ENCODE measurements around the gene CNGB1. TPM values are rescaled to one million over a fixed set of nuclear protein-coding genes. Genes with fewer than 3 reads are reported as not detected.

Gene CNGB1
- polyA plus RNA-seq, 1 donor (not counting 4 experiments of a cell fraction or from before 2014, with no cell fraction given), result 0.08 TPM

DNA sequence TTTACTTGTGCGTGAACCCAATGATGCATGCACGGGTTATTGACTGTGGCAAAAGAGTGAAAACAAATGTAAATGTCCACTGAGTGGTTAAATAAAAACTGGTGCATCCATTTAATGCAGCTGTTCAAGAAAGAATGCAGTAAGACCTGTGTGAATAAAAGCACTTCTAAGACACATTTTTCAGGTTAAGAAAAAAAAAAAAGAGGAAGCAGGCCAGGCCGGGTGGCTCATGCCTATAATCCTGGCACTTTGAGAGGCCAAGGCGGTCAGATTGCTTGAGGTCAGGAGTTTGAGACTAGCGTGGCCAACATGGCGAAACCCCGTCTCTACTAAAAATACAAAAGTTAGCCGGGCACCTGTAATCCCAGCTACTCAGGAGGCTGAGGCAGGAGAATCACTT lies 11.8 kb downstream of the CNGB1 start:
- dilution Hi-C loops (cut with MboI; ENCODE audit: extremely low pct_ligation_motif_present, low sequenced_read_pairs), result no loop called here
- Histone ChIP-seq H3K4me2 (ENCODE audit: control insufficient read depth, extremely low read depth, insufficient read depth, low read depth, low read length) (no peak overlapping the region), H4K20me1 (ENCODE audit: control insufficient read depth, extremely low read depth, insufficient read depth, low read length) (no peaks in the 10 kb centered on the region), H3K4me1 (ENCODE audit: control insufficient read depth, extremely low read depth, insufficient read depth, low read length) (no peaks in the 10 kb centered on the region), H3K27me3 (ENCODE audit: control insufficient read depth, extremely low read depth, insufficient read depth, low read length) (peaks cover 10% of the 10 kb centered on the region), H3K27ac (ENCODE audit: control insufficient read depth, insufficient read depth, low read length) (no peak overlapping the region), H3K79me2 (ENCODE audit: control insufficient read depth, insufficient read depth, low read length) (no peaks in the 10 kb centered on the region), H3K4me3 (ENCODE audit: control insufficient read depth in 2 of 3, extremely low read depth in 1 of 3, insufficient read depth in 2 of 3, low read depth in 1 of 3, low read length in 3 of 3) (no peak overlapping the region), H3K9me3 (ENCODE audit: control insufficient read depth, low read depth, low read length) (no peaks in the 10 kb centered on the region), H2AFZ (ENCODE audit: control insufficient read depth, low read length) (no peak overlapping the region), H3K36me3 (ENCODE audit: control insufficient read depth in 2 of 2, extremely low read depth in 1 of 2, insufficient read depth in 2 of 2, low read length in 2 of 2) (no peaks in the 10 kb centered on the region), H3K9ac (ENCODE audit: control insufficient read depth, extremely low read depth, insufficient read depth, low read length) (no peak overlapping the region), H3K9me1 (ENCODE audit: control insufficient read depth, extremely low read depth, insufficient read depth, low read length) (no peaks in the 10 kb centered on the region)
- DNase-seq (ENCODE audit: low read depth, low spot score) (no peak), FAIRE-seq (no peak)
- TF ChIP-seq, protein P1, sequence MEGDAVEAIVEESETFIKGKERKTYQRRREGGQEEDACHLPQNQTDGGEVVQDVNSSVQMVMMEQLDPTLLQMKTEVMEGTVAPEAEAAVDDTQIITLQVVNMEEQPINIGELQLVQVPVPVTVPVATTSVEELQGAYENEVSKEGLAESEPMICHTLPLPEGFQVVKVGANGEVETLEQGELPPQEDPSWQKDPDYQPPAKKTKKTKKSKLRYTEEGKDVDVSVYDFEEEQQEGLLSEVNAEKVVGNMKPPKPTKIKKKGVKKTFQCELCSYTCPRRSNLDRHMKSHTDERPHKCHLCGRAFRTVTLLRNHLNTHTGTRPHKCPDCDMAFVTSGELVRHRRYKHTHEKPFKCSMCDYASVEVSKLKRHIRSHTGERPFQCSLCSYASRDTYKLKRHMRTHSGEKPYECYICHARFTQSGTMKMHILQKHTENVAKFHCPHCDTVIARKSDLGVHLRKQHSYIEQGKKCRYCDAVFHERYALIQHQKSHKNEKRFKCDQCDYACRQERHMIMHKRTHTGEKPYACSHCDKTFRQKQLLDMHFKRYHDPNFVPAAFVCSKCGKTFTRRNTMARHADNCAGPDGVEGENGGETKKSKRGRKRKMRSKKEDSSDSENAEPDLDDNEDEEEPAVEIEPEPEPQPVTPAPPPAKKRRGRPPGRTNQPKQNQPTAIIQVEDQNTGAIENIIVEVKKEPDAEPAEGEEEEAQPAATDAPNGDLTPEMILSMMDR (optimal IDR thresholded peaks at IDR 0.05 in 1 of 3, IDR thresholded peaks at IDR 0.05 in 1 of 3, conservative IDR thresholded peaks at IDR 0.05 in 1 of 3; ENCODE audit: extremely low read depth in 1 of 3, insufficient read depth in 2 of 3, low read length in 3 of 3), result no peak
- TF ChIP-seq EZH2 (IDR thresholded peaks at IDR 0.05; ENCODE audit: low read length), result no peak

DNA sequence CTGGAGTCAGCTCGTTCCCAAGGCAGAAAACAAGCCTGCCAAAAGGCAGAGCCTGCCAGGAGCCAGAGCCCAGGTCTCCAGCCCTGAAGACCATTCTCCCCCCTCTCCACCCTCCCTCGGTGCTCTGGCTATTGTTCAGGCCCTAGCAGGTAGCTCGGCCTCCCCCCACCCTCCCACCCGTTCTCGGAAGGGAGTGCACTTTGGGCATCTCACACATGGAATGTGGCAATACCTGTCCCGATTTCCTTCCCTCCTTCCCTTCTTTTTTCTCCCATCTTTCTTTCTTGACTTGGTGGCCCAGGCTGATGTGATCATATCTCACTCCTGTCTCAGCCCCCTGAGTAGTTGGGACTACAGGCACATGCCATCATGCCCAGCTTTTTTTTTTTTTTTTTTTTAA lies 12.4 kb downstream of the CNGB1 start:
- no peak overlapping the region for H3K9ac ChIP-seq (ENCODE audit: control insufficient read depth, extremely low read depth, insufficient read depth, low read length)
- dilution Hi-C loops (cut with MboI; ENCODE audit: extremely low pct_ligation_motif_present, low sequenced_read_pairs), result no loop called here
- H3K4me1 ChIP-seq (ENCODE audit: control insufficient read depth, extremely low read depth, insufficient read depth, low read length), result no peaks in the 10 kb centered on the region
- H3K36me3 ChIP-seq (ENCODE audit: control insufficient read depth in 2 of 2, extremely low read depth in 1 of 2, insufficient read depth in 2 of 2, low read length in 2 of 2), result no peaks in the 10 kb centered on the region
- FAIRE-seq, result no peak
- H3K9me3 ChIP-seq (ENCODE audit: control insufficient read depth, low read depth, low read length), result no peaks in the 10 kb centered on the region
- H4K20me1 ChIP-seq (ENCODE audit: control insufficient read depth, extremely low read depth, insufficient read depth, low read length), result no peaks in the 10 kb centered on the region
- peaks cover 7% of the 10 kb centered on the region for H3K27me3 ChIP-seq (ENCODE audit: control insufficient read depth, extremely low read depth, insufficient read depth, low read length)
- H3K79me2 ChIP-seq (ENCODE audit: control insufficient read depth, insufficient read depth, low read length), result no peaks in the 10 kb centered on the region
- TF ChIP-seq EZH2 (IDR thresholded peaks at IDR 0.05; ENCODE audit: low read length), result no peak
- TF ChIP-seq, protein P1 (optimal IDR thresholded peaks at IDR 0.05 in 1 of 3, IDR thresholded peaks at IDR 0.05 in 1 of 3, conservative IDR thresholded peaks at IDR 0.05 in 1 of 3; ENCODE audit: extremely low read depth in 1 of 3, insufficient read depth in 2 of 3, low read length in 3 of 3), result no peak
- no peak for DNase-seq (ENCODE audit: low read depth, low spot score)
- no peak overlapping the region for H3K4me3 ChIP-seq (ENCODE audit: control insufficient read depth in 2 of 3, extremely low read depth in 1 of 3, insufficient read depth in 2 of 3, low read depth in 1 of 3, low read length in 3 of 3)
- no peaks in the 10 kb centered on the region for H3K9me1 ChIP-seq (ENCODE audit: control insufficient read depth, extremely low read depth, insufficient read depth, low read length)
- H2AFZ ChIP-seq (ENCODE audit: control insufficient read depth, low read length), result no peak overlapping the region
- no peak overlapping the region for H3K4me2 ChIP-seq (ENCODE audit: control insufficient read depth, extremely low read depth, insufficient read depth, low read depth, low read length)
- no peak overlapping the region for H3K27ac ChIP-seq (ENCODE audit: control insufficient read depth, insufficient read depth, low read length)

Data from keratinocyte (primary cell).